ENCODE measurements around the gene LCAT. TPM values are rescaled to one million over a fixed set of nuclear protein-coding genes. Genes with fewer than 3 reads are reported as not detected.
A peak's percentile ranks its signal among the peaks of the same experiment; 100 is the strongest.

LCAT gene
- 3.6 TPM for polyA plus RNA-seq (2012; ENCODE audit: insufficient read depth, insufficient read length, low read depth)

DNA sequence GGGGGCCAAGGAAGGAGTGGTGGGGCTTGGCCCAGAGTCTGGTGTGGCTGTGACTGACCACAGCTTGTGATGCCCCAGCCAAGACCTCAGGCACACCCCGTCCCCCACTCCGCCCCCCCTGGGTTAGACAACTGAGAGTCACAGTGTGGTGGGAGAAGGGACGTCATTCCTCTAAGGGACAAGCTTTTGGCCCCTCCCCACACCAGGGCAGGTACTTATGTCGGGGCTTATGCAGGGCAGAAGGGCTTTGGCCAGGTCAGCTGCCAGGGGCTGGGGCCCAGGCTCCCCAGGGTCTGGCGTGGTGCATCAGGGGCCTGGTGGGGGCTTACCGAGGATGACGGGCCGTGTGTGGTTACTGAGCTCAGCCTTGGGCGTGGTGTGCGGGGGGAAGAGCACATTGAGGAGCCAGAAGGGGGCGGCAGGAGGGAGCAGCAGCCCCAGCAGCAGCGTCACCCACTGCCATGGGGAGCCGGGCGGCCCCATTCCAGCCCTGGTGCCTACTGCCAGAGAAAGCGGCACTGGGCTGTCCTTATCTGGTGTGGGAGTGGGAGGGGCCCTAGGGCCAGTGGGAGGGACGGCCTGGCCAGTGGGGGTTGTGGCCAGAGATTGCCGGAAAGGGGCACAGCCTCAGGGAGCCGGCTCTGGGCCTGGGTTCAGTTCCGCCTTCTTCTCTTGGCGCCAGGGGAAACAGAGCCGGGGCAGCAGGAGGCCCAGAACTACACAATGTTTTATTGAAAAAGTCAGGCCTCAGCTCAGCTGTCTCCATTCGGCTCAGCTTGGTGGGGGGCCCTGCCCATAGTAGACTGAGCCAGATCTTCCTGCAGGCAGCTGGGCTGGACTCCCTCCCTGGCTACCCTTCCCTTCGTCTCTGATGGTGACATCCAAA is at the start of gene LCAT:
LCAT (minus strand) TSS at position 502 of the 886 bp plus-strand sequence; CDS start at position 483, 19 bp downstream.
- no peak for DNase-seq
- peaks cover 7% of the 10 kb centered on the region for H3K4me1 ChIP-seq
- H3K27me3 ChIP-seq: no peaks in the 10 kb centered on the region
- no peaks in the 10 kb centered on the region for H3K36me3 ChIP-seq
- H3K4me3 ChIP-seq (ENCODE audit: low read depth, low read length): no peak within 1 kb of the TSS
- TF ChIP-seq, protein P1, sequence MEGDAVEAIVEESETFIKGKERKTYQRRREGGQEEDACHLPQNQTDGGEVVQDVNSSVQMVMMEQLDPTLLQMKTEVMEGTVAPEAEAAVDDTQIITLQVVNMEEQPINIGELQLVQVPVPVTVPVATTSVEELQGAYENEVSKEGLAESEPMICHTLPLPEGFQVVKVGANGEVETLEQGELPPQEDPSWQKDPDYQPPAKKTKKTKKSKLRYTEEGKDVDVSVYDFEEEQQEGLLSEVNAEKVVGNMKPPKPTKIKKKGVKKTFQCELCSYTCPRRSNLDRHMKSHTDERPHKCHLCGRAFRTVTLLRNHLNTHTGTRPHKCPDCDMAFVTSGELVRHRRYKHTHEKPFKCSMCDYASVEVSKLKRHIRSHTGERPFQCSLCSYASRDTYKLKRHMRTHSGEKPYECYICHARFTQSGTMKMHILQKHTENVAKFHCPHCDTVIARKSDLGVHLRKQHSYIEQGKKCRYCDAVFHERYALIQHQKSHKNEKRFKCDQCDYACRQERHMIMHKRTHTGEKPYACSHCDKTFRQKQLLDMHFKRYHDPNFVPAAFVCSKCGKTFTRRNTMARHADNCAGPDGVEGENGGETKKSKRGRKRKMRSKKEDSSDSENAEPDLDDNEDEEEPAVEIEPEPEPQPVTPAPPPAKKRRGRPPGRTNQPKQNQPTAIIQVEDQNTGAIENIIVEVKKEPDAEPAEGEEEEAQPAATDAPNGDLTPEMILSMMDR (IDR thresholded peaks at IDR 0.05; ENCODE audit: low read depth, low read length): no peak
- H3K9me3 ChIP-seq: no peaks in the 10 kb centered on the region

- Histone ChIP-seq H3K4me1 (no peaks in the 10 kb centered on the region), H3K9me3 (no peaks in the 10 kb centered on the region), H3K36me3 (no peaks in the 10 kb centered on the region), H3K4me3 (ENCODE audit: low read depth, low read length) (no peak overlapping the region; the same call in 1 of the 2 replicates), H3K27me3 (no peaks in the 10 kb centered on the region)
- peak; percentile 83 for DNase-seq
- TF ChIP-seq, protein P1 (IDR thresholded peaks at IDR 0.05; ENCODE audit: low read depth, low read length): peak; percentile 88
Observed at GRCh38 chr16:67993207-67994039, 49.5 kb upstream of the LCAT start.

DNA sequence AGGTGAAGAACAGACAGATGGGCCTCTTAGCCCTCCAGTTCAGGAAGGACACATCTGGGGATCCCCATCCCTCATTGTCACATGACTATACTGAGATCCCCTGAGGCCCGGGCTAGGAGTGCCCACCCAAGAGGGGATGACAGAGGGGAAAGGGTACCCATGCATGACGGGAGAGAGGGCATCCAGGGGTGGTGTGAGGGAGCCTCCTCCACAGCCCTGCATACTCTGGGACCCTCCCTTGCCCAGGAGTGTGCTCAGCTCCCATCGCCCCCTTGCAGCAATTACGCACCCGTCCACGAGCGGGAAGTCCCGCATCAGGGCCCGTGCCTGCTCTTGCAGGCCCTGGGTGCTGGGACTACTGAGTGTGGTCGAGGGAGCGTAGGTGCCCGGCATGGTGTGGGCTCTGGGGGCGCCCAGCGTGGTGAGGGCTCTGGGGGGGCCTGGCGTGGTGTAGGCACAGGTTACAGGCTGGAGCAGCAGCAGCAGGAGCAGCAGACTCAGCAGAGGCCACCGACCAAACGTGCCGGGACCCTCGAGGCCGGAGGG is 48.8 kb upstream of the LCAT start:
- Histone ChIP-seq H3K27me3 (no peaks in the 10 kb centered on the region), H3K4me3 (ENCODE audit: low read depth, low read length) (no peak overlapping the region), H3K4me1 (no peaks in the 10 kb centered on the region), H3K36me3 (no peaks in the 10 kb centered on the region), H3K9me3 (no peaks in the 10 kb centered on the region)
- TF ChIP-seq, protein P1 (IDR thresholded peaks at IDR 0.05; ENCODE audit: low read depth, low read length): no peak
- no peak for DNase-seq

DNA sequence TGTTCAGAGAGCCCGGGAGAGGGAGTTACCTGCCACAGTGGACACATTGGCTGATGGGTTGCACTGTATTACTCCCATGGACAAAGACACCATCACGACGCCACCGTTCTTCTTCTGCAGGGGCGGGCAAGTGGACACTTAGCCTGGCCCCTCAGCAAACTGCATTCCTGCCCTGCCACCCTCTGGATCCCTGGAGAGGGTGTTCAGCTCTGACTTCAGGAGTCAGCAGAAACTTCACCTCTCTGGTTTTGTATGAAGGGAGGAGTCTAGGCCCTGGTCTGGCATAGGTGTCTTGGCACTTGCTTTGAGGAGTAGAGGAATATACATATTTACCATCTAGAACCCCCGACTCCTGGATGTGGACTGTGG is 46.1 kb upstream of the LCAT start:
- Histone ChIP-seq H3K4me3 (ENCODE audit: low read depth, low read length) (no peak overlapping the region), H3K36me3 (no peaks in the 10 kb centered on the region), H3K9me3 (no peaks in the 10 kb centered on the region), H3K27me3 (no peaks in the 10 kb centered on the region), H3K4me1 (no peaks in the 10 kb centered on the region)
- no peak for DNase-seq
- TF ChIP-seq, protein P1 (IDR thresholded peaks at IDR 0.05; ENCODE audit: low read depth, low read length): no peak

GRCh38 chr16:67989322-67990017 is 45.5 kb upstream of the LCAT start:
- no peak for DNase-seq
- H3K36me3 ChIP-seq: no peaks in the 10 kb centered on the region
- no peaks in the 10 kb centered on the region for H3K27me3 ChIP-seq
- no peaks in the 10 kb centered on the region for H3K9me3 ChIP-seq
- TF ChIP-seq, protein P1 (IDR thresholded peaks at IDR 0.05; ENCODE audit: low read depth, low read length): no peak
- H3K4me1 ChIP-seq: no peaks in the 10 kb centered on the region
- no peak overlapping the region for H3K4me3 ChIP-seq (ENCODE audit: low read depth, low read length)
